ENCODE measurements around the gene PALS2.

GRCh38 chr7:24608504-24608903, 35.3 kb downstream of the PALS2 start:
- no peak for TF ChIP-seq POLR2AphosphoS5 (IDR thresholded peaks at IDR 0.05; ENCODE audit: low read depth, low read length)
- no peak for TF ChIP-seq ZNF441 (CRISPR knock-in tag; IDR thresholded peaks at IDR 0.05; ENCODE audit: borderline replicate concordance)
- TF ChIP-seq NR2F6 (IDR thresholded peaks at IDR 0.05), result no peak
- no peak for TF ChIP-seq NR2F6 (CRISPR knock-in tag; IDR thresholded peaks at IDR 0.05)
